22Rv1 (cell line): Measurements from ENCODE around the gene EPHB1.

Source experiments
- ZFX ChIP-seq: fragments of 450-650 bp; IDR thresholded peaks from 2 replicates; pipeline ENCODE4 v1.6.1; 2017; ENCODE audit warnings: antibody characterized with exemption, borderline replicate concordance
- TF ChIP-seq, protein P1 (sequence below): fragments of 450-650 bp; IDR thresholded peaks from 2 replicates; pipeline ENCODE4 v1.5.1; 2017; ENCODE audit warnings: mild to moderate bottlenecking

DNA sequence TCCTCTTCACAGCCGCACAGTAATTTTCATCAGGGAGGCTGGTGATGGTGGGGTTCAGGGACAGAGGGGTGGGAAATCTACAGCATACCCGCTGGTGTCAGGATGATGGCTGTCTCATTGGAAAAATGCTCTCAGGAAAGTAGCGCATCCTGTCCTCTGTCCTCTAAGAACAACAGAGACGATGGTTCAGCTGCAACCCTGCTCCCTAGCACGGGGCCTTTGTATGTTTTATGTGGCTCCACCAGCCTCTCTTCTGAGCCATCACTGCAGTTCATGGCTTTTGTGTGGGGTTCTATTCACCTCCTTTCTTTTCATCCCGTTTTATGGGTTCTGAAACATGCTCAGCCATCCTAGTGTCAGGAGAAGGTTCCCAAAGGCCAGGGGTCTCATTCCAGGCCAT is 68.9 kb downstream of the EPHB1 start:
- TF ChIP-seq, protein P1, sequence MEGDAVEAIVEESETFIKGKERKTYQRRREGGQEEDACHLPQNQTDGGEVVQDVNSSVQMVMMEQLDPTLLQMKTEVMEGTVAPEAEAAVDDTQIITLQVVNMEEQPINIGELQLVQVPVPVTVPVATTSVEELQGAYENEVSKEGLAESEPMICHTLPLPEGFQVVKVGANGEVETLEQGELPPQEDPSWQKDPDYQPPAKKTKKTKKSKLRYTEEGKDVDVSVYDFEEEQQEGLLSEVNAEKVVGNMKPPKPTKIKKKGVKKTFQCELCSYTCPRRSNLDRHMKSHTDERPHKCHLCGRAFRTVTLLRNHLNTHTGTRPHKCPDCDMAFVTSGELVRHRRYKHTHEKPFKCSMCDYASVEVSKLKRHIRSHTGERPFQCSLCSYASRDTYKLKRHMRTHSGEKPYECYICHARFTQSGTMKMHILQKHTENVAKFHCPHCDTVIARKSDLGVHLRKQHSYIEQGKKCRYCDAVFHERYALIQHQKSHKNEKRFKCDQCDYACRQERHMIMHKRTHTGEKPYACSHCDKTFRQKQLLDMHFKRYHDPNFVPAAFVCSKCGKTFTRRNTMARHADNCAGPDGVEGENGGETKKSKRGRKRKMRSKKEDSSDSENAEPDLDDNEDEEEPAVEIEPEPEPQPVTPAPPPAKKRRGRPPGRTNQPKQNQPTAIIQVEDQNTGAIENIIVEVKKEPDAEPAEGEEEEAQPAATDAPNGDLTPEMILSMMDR: no peak
- no peak for TF ChIP-seq ZFX
